Ectodermal cell (in vitro differentiated cells): ENCODE measurements around the gene TRMT2A.

Source experiments
- H3K27ac ChIP-seq: 2 replicates; pipeline ENCODE4 v1.7.0; 2013; ENCODE audit warnings: mild to moderate bottlenecking, low read depth, low read length; ENCODE audit not compliant: insufficient read depth, poor library complexity, severe bottlenecking
- H3K27me3 ChIP-seq: 2 replicates; pipeline ENCODE4 v1.7.0; 2013; ENCODE audit warnings: mild to moderate bottlenecking, low read length; ENCODE audit not compliant: insufficient read depth, control insufficient read depth, poor library complexity, severe bottlenecking
- H3K36me3 ChIP-seq: one replicate; pipeline ENCODE4 v1.7.0; 2013; ENCODE audit warnings: low read length; ENCODE audit not compliant: control insufficient read depth, insufficient read depth
- H3K4me1 ChIP-seq: one replicate; pipeline ENCODE4 v1.7.0; 2013; ENCODE audit warnings: low read length; ENCODE audit not compliant: control insufficient read depth, insufficient read depth
- H3K4me3 ChIP-seq: 2 replicates; pipeline ENCODE4 v1.7.0; 2013; ENCODE audit warnings: low read depth, low read length, control low read depth; ENCODE audit not compliant: insufficient read depth
- H3K9me3 ChIP-seq: 2 replicates; pipeline ENCODE4 v1.7.0; 2013; ENCODE audit warnings: mild to moderate bottlenecking, low read length, moderate library complexity; ENCODE audit not compliant: control insufficient read depth
- WGBS, 2 experiments: methylation state at CpG; one replicate each; pipeline ENCODE4 v1.1.7; 2013; ENCODE audit warnings: missing lambda C conversion rate in 2 of 2; 5-methylcytosine and 5-hydroxymethylcytosine counted together

Gene TRMT2A

GRCh38 chr22:20099099-20099711, 17.8 kb downstream of the TRMT2A start:
- no peaks in the 10 kb centered on the region for H3K27me3 ChIP-seq
- 97 to 98% methylated on average over 6 of the region's 6 CpGs for WGBS, 2 experiments
- H3K4me1 ChIP-seq, result no peaks in the 10 kb centered on the region
- no peak overlapping the region for H3K27ac ChIP-seq
- H3K4me3 ChIP-seq, result no peak overlapping the region
- H3K9me3 ChIP-seq, result no peaks in the 10 kb centered on the region
- H3K36me3 ChIP-seq, result peaks cover 60% of the 10 kb centered on the region

- Histone ChIP-seq H3K36me3 (peaks cover 81% of the 10 kb centered on the region), H3K4me3 (no peak overlapping the region), H3K9me3 (no peaks in the 10 kb centered on the region), H3K27ac (no peak overlapping the region), H3K4me1 (no peaks in the 10 kb centered on the region), H3K27me3 (no peaks in the 10 kb centered on the region)
- 90 to 100% methylated on average over 2 of the region's 2 CpGs for WGBS, 2 experiments
These were observed 20.2 kb downstream of the TRMT2A start for GRCh38 chr22:20096574-20097420.

GRCh38 chr22:20095521-20095920, 21.5 kb downstream of the TRMT2A start:
- 87 to 100% methylated on average over 3 to 4 of the region's 4 CpGs for WGBS, 2 experiments

GRCh38 chr22:20094197-20094807, 22.7 kb downstream of the TRMT2A start:
- H3K4me1 ChIP-seq, result no peaks in the 10 kb centered on the region
- no peaks in the 10 kb centered on the region for H3K9me3 ChIP-seq
- WGBS, 2 experiments, result 94 to 95% methylated on average over 15 of the region's 15 CpGs
- H3K27me3 ChIP-seq, result no peaks in the 10 kb centered on the region
- H3K4me3 ChIP-seq, result no peak overlapping the region
- H3K36me3 ChIP-seq, result peaks cover 89% of the 10 kb centered on the region
- H3K27ac ChIP-seq, result no peak overlapping the region

More at GRCh38 chr22:20095521-20095920, 21.5 kb downstream of the TRMT2A start:
- Histone ChIP-seq H3K27ac (no peak overlapping the region), H3K4me1 (no peaks in the 10 kb centered on the region), H3K4me3 (no peak overlapping the region), H3K9me3 (no peaks in the 10 kb centered on the region), H3K27me3 (no peaks in the 10 kb centered on the region), H3K36me3 (peaks cover 88% of the 10 kb centered on the region)

GRCh38 chr22:20093418-20094196, 23.4 kb downstream of the TRMT2A start:
- H3K4me1 ChIP-seq, result no peaks in the 10 kb centered on the region
- no peaks in the 10 kb centered on the region for H3K27me3 ChIP-seq
- no peak overlapping the region for H3K4me3 ChIP-seq
- H3K9me3 ChIP-seq, result no peaks in the 10 kb centered on the region
- peaks cover 89% of the 10 kb centered on the region for H3K36me3 ChIP-seq
- 94 to 96% methylated on average over 13 of the region's 13 CpGs for WGBS, 2 experiments
- no peak overlapping the region for H3K27ac ChIP-seq

- WGBS, 2 experiments, result 94 to 96% methylated on average over 11 of the region's 11 CpGs
- no peaks in the 10 kb centered on the region for H3K9me3 ChIP-seq
- H3K27me3 ChIP-seq, result no peaks in the 10 kb centered on the region
- H3K4me1 ChIP-seq, result no peaks in the 10 kb centered on the region
- H3K27ac ChIP-seq, result no peak overlapping the region
- H3K4me3 ChIP-seq, result no peak overlapping the region
- peaks cover 95% of the 10 kb centered on the region for H3K36me3 ChIP-seq
These were observed 24.6 kb downstream of the TRMT2A start for GRCh38 chr22:20092477-20092854.

GRCh38 chr22:20091690-20092476, 25.1 kb downstream of the TRMT2A start:
- Histone ChIP-seq H3K4me3 (no peak overlapping the region), H3K36me3 (peaks cover 96% of the 10 kb centered on the region), H3K27me3 (no peaks in the 10 kb centered on the region), H3K4me1 (no peaks in the 10 kb centered on the region), H3K27ac (no peak overlapping the region), H3K9me3 (no peaks in the 10 kb centered on the region)
- WGBS, 2 experiments, result 98% methylated on average over 16 of the region's 16 CpGs

- Histone ChIP-seq H3K27ac (no peak overlapping the region), H3K9me3 (no peaks in the 10 kb centered on the region), H3K36me3 (peaks cover 94% of the 10 kb centered on the region), H3K27me3 (no peaks in the 10 kb centered on the region), H3K4me3 (no peak overlapping the region), H3K4me1 (no peaks in the 10 kb centered on the region)
- WGBS, 2 experiments, result 93 to 97% methylated on average over 9 of the region's 9 CpGs
These were observed 26.2 kb downstream of the TRMT2A start for GRCh38 chr22:20090730-20091240.

GRCh38 chr22:20089977-20090729, 26.9 kb downstream of the TRMT2A start:
- no peaks in the 10 kb centered on the region for H3K4me1 ChIP-seq
- no peak overlapping the region for H3K27ac ChIP-seq
- H3K27me3 ChIP-seq, result no peaks in the 10 kb centered on the region
- no peak overlapping the region for H3K4me3 ChIP-seq
- H3K9me3 ChIP-seq, result no peaks in the 10 kb centered on the region
- H3K36me3 ChIP-seq, result peaks cover 88% of the 10 kb centered on the region
- 95 to 96% methylated on average over 11 of the region's 11 CpGs for WGBS, 2 experiments
